Spleen (tissue), 11 donors: ENCODE measurements around the gene SLC2A9. TPM values are rescaled to one million over a fixed set of nuclear protein-coding genes. Genes with fewer than 3 reads are reported as not detected.

Experiments
- DNase-seq: peaks from one replicate; pipeline ENCODE4 v3.0.0-alpha.2; 2020
- H3K27ac ChIP-seq, 8 donors: fragments of 200-600 bp; sonication (generic) in 7 of 8; 1 replicate in 4 of 8; 2 replicates in 4 of 8; pipeline versions ENCODE4 v1.5.0 to v1.8.0; 2016 to 2021; ENCODE audit warnings: inconsistent platforms in 4 of 8, mild to moderate bottlenecking in 4 of 8, moderate library complexity in 1 of 8
- H3K27me3 ChIP-seq, 7 donors: fragments of 200-600 bp; sonication (generic) in 6 of 7; replicated peaks in 1 of 7; 1 replicate in 4 of 7; 2 replicates in 3 of 7; pipeline versions ENCODE4 v1.5.0 to v1.8.0; 2016 to 2021; ENCODE audit warnings: inconsistent platforms in 3 of 7, mild to moderate bottlenecking in 1 of 7
- H3K36me3 ChIP-seq, 6 donors: fragments of 200-600 bp; sonication (generic) in 5 of 6; 1 replicate in 4 of 6; 2 replicates in 2 of 6; pipeline versions ENCODE4 v1.5.0 to v1.8.0; 2016 to 2021; ENCODE audit warnings: inconsistent platforms in 2 of 6
- H3K4me1 ChIP-seq, 6 donors: fragments of 200-600 bp; sonication (generic) in 5 of 6; 1 replicate in 3 of 6; 2 replicates in 3 of 6; pipeline versions ENCODE4 v1.5.0 to v1.8.0; 2016 to 2021; ENCODE audit warnings: inconsistent platforms in 3 of 6
- H3K4me3 ChIP-seq, 8 donors: fragments of 200-600 bp; sonication (generic) in 7 of 8; 1 replicate in 4 of 8; 2 replicates in 4 of 8; pipeline versions ENCODE4 v1.5.0 to v1.8.0; 2016 to 2021; ENCODE audit warnings: inconsistent platforms in 4 of 8, mild to moderate bottlenecking in 4 of 8, moderate library complexity in 2 of 8
- H3K9me3 ChIP-seq, 8 donors: fragments of 200-600 bp; sonication (generic) in 7 of 8; 1 replicate in 4 of 8; 2 replicates in 4 of 8; pipeline versions ENCODE4 v1.5.0 to v1.8.0; 2016 to 2021; ENCODE audit warnings: inconsistent platforms in 4 of 8
- CTCF ChIP-seq, 11 experiments: fragments of 200-600 bp in 7 of 11; fragments of 450-650 bp in 4 of 11; sonication (generic) in 4 of 11; IDR thresholded peaks in 8 of 11; conservative IDR thresholded peaks in 3 of 11; 1 replicate in 7 of 11; 2 replicates in 4 of 11; pipeline versions ENCODE4 v1.4.0 to v1.8.0; 2016 to 2021; ENCODE audit warnings: antibody characterized with exemption in 11 of 11, inconsistent platforms in 4 of 11, mild to moderate bottlenecking in 1 of 11
- POLR2A ChIP-seq, 3 donors: fragments of 450-650 bp; IDR thresholded peaks; one replicate each; pipeline ENCODE4 v1.5.1; 2017; ENCODE audit warnings: antibody characterized with exemption in 3 of 3, mild to moderate bottlenecking in 1 of 3
- POLR2AphosphoS5 ChIP-seq, 3 donors: sonication (generic); formaldehyde crosslinking; IDR thresholded peaks; one replicate each; pipeline ENCODE4 v1.5.1; 2017; ENCODE audit warnings: antibody characterized with exemption in 3 of 3
- whole genome bisulfite sequencing, 5 donors: extraction: QIAGEN DNeasy Blood & Tissue Kit in 3 of 5; methylation state at CpG; one replicate each; pipeline versions ENCODE4 v1.1.5 to v1.1.7; 2013 to 2018; 5-methylcytosine and 5-hydroxymethylcytosine counted together
- intact Hi-C: fragments of 100-400 bp; cut with DNase I; formaldehyde crosslinking; loops from one replicate; pipeline ENCODE4 v1.15.0; 2023; ENCODE audit warnings: low total_unique reads
- polyA plus RNA-seq, 3 donors: library from polyadenylated mRNA; stranded (reverse); fragments of 200-250 nt; gene quantifications; one replicate each; pipeline ENCODE4 v1.2.1, GENCODE V29; 2013
- total RNA-seq, 7 donors: library from RNA; depleted of rRNA in 3 of 7; stranded (reverse); fragments of >200 nt in 3 of 7; fragmentation: NEBNext Ultra II Directional in 4 of 7; extraction: Animal tissue kit (Norgen Biotek cat#: 25700) in 4 of 7; gene quantifications; one replicate each; pipeline versions ENCODE4 v1.1.0 to v1.2.1, GENCODE V29; 2016 to 2021
- donor health status: healthy with polysubstance abuse.
- donor health status: DM: no; HTN: no; CAD: no; lungs with moderate emphysema.
- donor health status: DM: no; HTN: no; CAD: no.
- donor health status: Bipolar disorder and iron deficiency.
- donor health status: healthy.
- donor health status: DM: no; HTN: no; CAD: no.
- donor health status: DM: yes; HTN: yes; CAD: no.

SLC2A9 gene
- total and polyA plus RNA-seq, 10 donors: 1.2 to 8.8 (median 5.3) TPM

GRCh38 chr4:9938933-9939332 lies 82.4 kb downstream of the SLC2A9 start:
- H3K4me3 ChIP-seq: no peak overlapping the region
- H3K4me1 ChIP-seq: no peaks in the 10 kb centered on the region
- no peaks in the 10 kb centered on the region for H3K27me3 ChIP-seq
- WGBS, 5 donors: 79 to 87% (median 85%) methylated on average over 5 of the region's 5 CpGs
- H3K36me3 ChIP-seq: peaks cover 0 to 5% (median 0%) of the 10 kb centered on the region in 6 donors
- H3K9me3 ChIP-seq: no peaks in the 10 kb centered on the region
- intact Hi-C loops: no loop called here
- no peak for DNase-seq
- no peak for TF ChIP-seq POLR2AphosphoS5 (IDR thresholded peaks at IDR 0.05)
- no peak for TF ChIP-seq POLR2A (IDR thresholded peaks at IDR 0.05)
- no peak for TF ChIP-seq CTCF (IDR thresholded peaks at IDR 0.05 in 8 of 11, conservative IDR thresholded peaks at IDR 0.05 in 3 of 11)
- H3K27ac ChIP-seq: no peak overlapping the region

- 74 to 86% (median 83%) methylated on average over 6 of the region's 6 CpGs for whole genome bisulfite sequencing, 5 donors
- Histone ChIP-seq H3K9me3 (no peaks in the 10 kb centered on the region), H3K4me3 (no peak overlapping the region), H3K27ac (no peak overlapping the region), H3K4me1 (no peaks in the 10 kb centered on the region), H3K36me3 (peaks cover 0 to 5% (median 0%) of the 10 kb centered on the region in 6 donors), H3K27me3 (no peaks in the 10 kb centered on the region)
- DNase-seq: no peak
- TF ChIP-seq POLR2AphosphoS5 (IDR thresholded peaks at IDR 0.05) (no peak), POLR2A (IDR thresholded peaks at IDR 0.05) (no peak), CTCF (IDR thresholded peaks at IDR 0.05 in 8 of 11, conservative IDR thresholded peaks at IDR 0.05 in 3 of 11) (no peak)
- intact Hi-C loops: no loop called here
Measured at GRCh38 chr4:9937078-9937477, 84.2 kb downstream of the SLC2A9 start.

- WGBS, 5 donors: 76 to 88% (median 78%) methylated on average over 5 of the region's 5 CpGs
- no peak for TF ChIP-seq POLR2AphosphoS5 (IDR thresholded peaks at IDR 0.05)
- no peak for TF ChIP-seq POLR2A (IDR thresholded peaks at IDR 0.05)
- no peak for TF ChIP-seq CTCF (IDR thresholded peaks at IDR 0.05 in 8 of 11, conservative IDR thresholded peaks at IDR 0.05 in 3 of 11)
- intact Hi-C loops: no loop called here
- Histone ChIP-seq H3K27ac (no peak overlapping the region), H3K27me3 (no peaks in the 10 kb centered on the region), H3K4me1 (no peaks in the 10 kb centered on the region), H3K36me3 (no peaks in the 10 kb centered on the region), H3K9me3 (no peaks in the 10 kb centered on the region), H3K4me3 (no peak overlapping the region)
- no peak for DNase-seq
Measured at GRCh38 chr4:9936129-9936644, 85.1 kb downstream of the SLC2A9 start.

GRCh38 chr4:9933956-9934355 lies 87.3 kb downstream of the SLC2A9 start:
- WGBS, 5 donors: 81 to 97% (median 95%) methylated on average over 1 of the region's 1 CpG
- Histone ChIP-seq H3K27ac (no peak overlapping the region), H3K4me1 (no peaks in the 10 kb centered on the region), H3K27me3 (peaks cover 0 to 5% (median 0%) of the 10 kb centered on the region in 7 donors), H3K4me3 (no peak overlapping the region), H3K9me3 (no peaks in the 10 kb centered on the region), H3K36me3 (no peaks in the 10 kb centered on the region)
- TF ChIP-seq POLR2A (IDR thresholded peaks at IDR 0.05) (no peak), CTCF (IDR thresholded peaks at IDR 0.05 in 8 of 11, conservative IDR thresholded peaks at IDR 0.05 in 3 of 11) (no peak), POLR2AphosphoS5 (IDR thresholded peaks at IDR 0.05) (no peak)
- no peak for DNase-seq
- intact Hi-C loops: no loop called here
